Spleen (tissue), 11 donors: ENCODE results near the gene BZW1. TPM values are rescaled to one million over a fixed set of nuclear protein-coding genes. Genes with fewer than 3 reads are reported as not detected.

Source experiments
- DNase-seq: peaks from one replicate; pipeline ENCODE4 v3.0.0-alpha.2; 2020
- H3K27ac ChIP-seq, 8 donors: fragments of 200-600 bp; sonication (generic) in 7 of 8; 1 replicate in 4 of 8; 2 replicates in 4 of 8; pipeline versions ENCODE4 v1.5.0 to v1.8.0; 2016 to 2021; ENCODE audit warnings: inconsistent platforms in 4 of 8, mild to moderate bottlenecking in 4 of 8, moderate library complexity in 1 of 8
- H3K27me3 ChIP-seq, 7 donors: fragments of 200-600 bp; sonication (generic) in 6 of 7; replicated peaks in 1 of 7; 1 replicate in 4 of 7; 2 replicates in 3 of 7; pipeline versions ENCODE4 v1.5.0 to v1.8.0; 2016 to 2021; ENCODE audit warnings: inconsistent platforms in 3 of 7, mild to moderate bottlenecking in 1 of 7
- H3K36me3 ChIP-seq, 6 donors: fragments of 200-600 bp; sonication (generic) in 5 of 6; 1 replicate in 4 of 6; 2 replicates in 2 of 6; pipeline versions ENCODE4 v1.5.0 to v1.8.0; 2016 to 2021; ENCODE audit warnings: inconsistent platforms in 2 of 6
- H3K4me1 ChIP-seq, 6 donors: fragments of 200-600 bp; sonication (generic) in 5 of 6; 1 replicate in 3 of 6; 2 replicates in 3 of 6; pipeline versions ENCODE4 v1.5.0 to v1.8.0; 2016 to 2021; ENCODE audit warnings: inconsistent platforms in 3 of 6
- H3K4me3 ChIP-seq, 8 donors: fragments of 200-600 bp; sonication (generic) in 7 of 8; 1 replicate in 4 of 8; 2 replicates in 4 of 8; pipeline versions ENCODE4 v1.5.0 to v1.8.0; 2016 to 2021; ENCODE audit warnings: inconsistent platforms in 4 of 8, mild to moderate bottlenecking in 4 of 8, moderate library complexity in 2 of 8
- H3K9me3 ChIP-seq, 8 donors: fragments of 200-600 bp; sonication (generic) in 7 of 8; 1 replicate in 4 of 8; 2 replicates in 4 of 8; pipeline versions ENCODE4 v1.5.0 to v1.8.0; 2016 to 2021; ENCODE audit warnings: inconsistent platforms in 4 of 8
- CTCF ChIP-seq, 11 experiments: fragments of 200-600 bp in 7 of 11; fragments of 450-650 bp in 4 of 11; sonication (generic) in 4 of 11; IDR thresholded peaks in 8 of 11; conservative IDR thresholded peaks in 3 of 11; 1 replicate in 7 of 11; 2 replicates in 4 of 11; pipeline versions ENCODE4 v1.4.0 to v1.8.0; 2016 to 2021; ENCODE audit warnings: antibody characterized with exemption in 11 of 11, inconsistent platforms in 4 of 11, mild to moderate bottlenecking in 1 of 11
- POLR2A ChIP-seq, 3 donors: fragments of 450-650 bp; IDR thresholded peaks; one replicate each; pipeline ENCODE4 v1.5.1; 2017; ENCODE audit warnings: antibody characterized with exemption in 3 of 3, mild to moderate bottlenecking in 1 of 3
- POLR2AphosphoS5 ChIP-seq, 3 donors: sonication (generic); formaldehyde crosslinking; IDR thresholded peaks; one replicate each; pipeline ENCODE4 v1.5.1; 2017; ENCODE audit warnings: antibody characterized with exemption in 3 of 3
- whole genome bisulfite sequencing, 5 donors: extraction: QIAGEN DNeasy Blood & Tissue Kit in 3 of 5; methylation state at CpG; one replicate each; pipeline versions ENCODE4 v1.1.5 to v1.1.7; 2013 to 2018; 5-methylcytosine and 5-hydroxymethylcytosine counted together
- intact Hi-C: fragments of 100-400 bp; cut with DNase I; formaldehyde crosslinking; loops from one replicate; pipeline ENCODE4 v1.15.0; 2023; ENCODE audit warnings: low total_unique reads
- polyA plus RNA-seq, 3 donors: library from polyadenylated mRNA; stranded (reverse); fragments of 200-250 nt; gene quantifications; one replicate each; pipeline ENCODE4 v1.2.1, GENCODE V29; 2013
- total RNA-seq, 7 donors: library from RNA; depleted of rRNA in 3 of 7; stranded (reverse); fragments of >200 nt in 3 of 7; fragmentation: NEBNext Ultra II Directional in 4 of 7; extraction: Animal tissue kit (Norgen Biotek cat#: 25700) in 4 of 7; gene quantifications; one replicate each; pipeline versions ENCODE4 v1.1.0 to v1.2.1, GENCODE V29; 2016 to 2021
- donor health status: healthy with polysubstance abuse.
- donor health status: DM: no; HTN: no; CAD: no; lungs with moderate emphysema.
- donor health status: DM: no; HTN: no; CAD: no.
- donor health status: Bipolar disorder and iron deficiency.
- donor health status: healthy.
- donor health status: DM: no; HTN: no; CAD: no.
- donor health status: DM: yes; HTN: yes; CAD: no.

The BZW1 gene
- total and polyA plus RNA-seq, 10 donors: 25.9 to 151 (median 110) TPM

GRCh38 chr2:200856806-200857205 is 45.1 kb downstream of the BZW1 start:
- intact Hi-C loops: no loop called here
- 81 to 88% (median 88%) methylated on average over 8 of the region's 8 CpGs for WGBS, 5 donors

DNA sequence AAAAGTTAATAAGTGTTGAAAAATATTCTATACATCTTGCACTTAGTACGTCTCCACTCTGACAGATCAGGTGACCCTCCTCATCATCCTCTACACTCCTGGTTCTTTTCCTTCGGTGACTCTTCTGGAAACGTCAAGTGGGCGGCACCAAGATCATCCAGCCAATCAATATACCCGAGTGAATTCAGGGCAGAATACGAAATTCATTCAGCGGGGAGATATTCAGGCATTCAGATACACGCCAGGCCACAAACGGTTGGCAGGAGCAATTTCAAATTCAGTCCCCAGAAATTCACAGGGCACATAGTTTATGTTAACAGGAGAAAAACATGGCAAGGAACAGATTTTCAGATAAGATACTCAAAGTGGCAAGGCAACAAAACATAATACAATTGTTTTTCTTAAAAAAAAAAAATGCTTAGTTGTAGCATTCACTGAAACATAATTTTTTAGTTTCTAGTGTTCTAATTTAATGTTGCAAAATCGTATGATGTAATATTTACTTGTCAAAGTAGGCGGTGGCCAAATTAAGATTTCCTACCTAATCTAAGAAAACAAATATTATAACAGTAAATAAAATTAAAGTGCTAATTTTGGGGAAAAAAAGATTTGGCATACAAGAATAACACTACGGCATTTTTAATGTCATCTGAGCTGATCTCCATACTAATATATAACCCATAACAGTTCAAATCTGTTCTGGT is 48.5 kb downstream of the BZW1 start:
- Histone ChIP-seq H3K27ac (peak overlapping the region in 6 of 8 donors; percentile 19 to 100 (median 100)), H3K27me3 (no peaks in the 10 kb centered on the region), H3K4me1 (peaks cover 33 to 78% (median 61%) of the 10 kb centered on the region in 6 donors), H3K9me3 (no peaks in the 10 kb centered on the region), H3K36me3 (peaks cover 7 to 65% (median 49%) of the 10 kb centered on the region in 6 donors), H3K4me3 (peak overlapping the region in 7 of 8 donors; percentile 12 to 84 (median 68))
- no peak for DNase-seq
- intact Hi-C loops: no loop called here
- no peak for TF ChIP-seq CTCF (IDR thresholded peaks at IDR 0.05 in 8 of 11, conservative IDR thresholded peaks at IDR 0.05 in 3 of 11)
- TF ChIP-seq POLR2A (IDR thresholded peaks at IDR 0.05): no peak
- peak in 1 of 3 donors; percentile 12 for TF ChIP-seq POLR2AphosphoS5 (IDR thresholded peaks at IDR 0.05)
- 42 to 53% (median 48%) methylated on average over 12 of the region's 12 CpGs for WGBS, 5 donors

More at GRCh38 chr2:200856806-200857205, 45.1 kb downstream of the BZW1 start:
- no peak for TF ChIP-seq POLR2A (IDR thresholded peaks at IDR 0.05)
- peak in 2 of 3 donors; percentile 28 to 44 for TF ChIP-seq POLR2AphosphoS5 (IDR thresholded peaks at IDR 0.05)
- Histone ChIP-seq H3K36me3 (peaks cover 12 to 99% (median 83%) of the 10 kb centered on the region in 6 donors), H3K27me3 (no peaks in the 10 kb centered on the region), H3K4me3 (no peak overlapping the region), H3K4me1 (peaks cover 31 to 75% (median 54%) of the 10 kb centered on the region in 6 donors), H3K27ac (no peak overlapping the region), H3K9me3 (no peaks in the 10 kb centered on the region)
- no peak for DNase-seq

DNA sequence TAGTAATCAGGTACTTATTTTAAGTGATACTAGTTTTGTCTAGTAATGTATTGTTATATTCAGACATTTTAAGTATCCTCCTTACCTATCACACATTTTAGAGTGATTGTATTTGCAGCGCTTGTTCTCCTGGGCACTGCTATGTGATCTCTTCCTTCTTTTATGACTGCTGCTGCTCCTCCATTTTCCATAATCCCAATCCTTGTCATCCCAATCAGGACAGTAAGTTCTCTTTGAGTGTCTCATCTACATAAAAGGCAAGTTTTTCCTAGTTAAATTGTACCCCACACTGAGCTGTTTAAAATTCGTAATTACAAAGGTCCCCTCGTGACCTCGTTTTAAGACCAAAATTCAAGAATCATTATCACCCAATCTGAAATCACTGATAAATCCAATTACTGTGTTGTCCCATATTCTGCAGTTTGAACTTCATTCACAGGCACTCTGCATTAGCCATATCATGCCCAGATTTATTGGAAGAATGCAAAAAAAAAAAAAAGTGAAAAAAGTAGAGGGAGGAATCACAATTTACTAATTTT is 50.0 kb downstream of the BZW1 start:
- Histone ChIP-seq H3K9me3 (no peaks in the 10 kb centered on the region), H3K36me3 (peaks cover 4 to 50% (median 34%) of the 10 kb centered on the region in 6 donors), H3K27ac (peak overlapping the region in 7 of 8 donors; percentile 99 to 100 (median 100)), H3K4me1 (peaks cover 34 to 78% (median 62%) of the 10 kb centered on the region in 6 donors), H3K27me3 (no peaks in the 10 kb centered on the region), H3K4me3 (peak overlapping the region; percentile 60 to 93 (median 76))
- intact Hi-C loops: no loop called here
- no peak for DNase-seq
- TF ChIP-seq CTCF (IDR thresholded peaks at IDR 0.05 in 8 of 11, conservative IDR thresholded peaks at IDR 0.05 in 3 of 11): no peak
- TF ChIP-seq POLR2AphosphoS5 (IDR thresholded peaks at IDR 0.05): no peak
- no peak for TF ChIP-seq POLR2A (IDR thresholded peaks at IDR 0.05)
- 7 to 9% (median 9%) methylated on average over 4 of the region's 4 CpGs for WGBS, 5 donors

GRCh38 chr2:200862532-200863000 is 50.9 kb downstream of the BZW1 start:
- no peaks in the 10 kb centered on the region for H3K27me3 ChIP-seq
- no peaks in the 10 kb centered on the region for H3K9me3 ChIP-seq
- H3K4me1 ChIP-seq: peaks cover 34 to 77% (median 60%) of the 10 kb centered on the region in 6 donors
- TF ChIP-seq CTCF (IDR thresholded peaks at IDR 0.05 in 8 of 11, conservative IDR thresholded peaks at IDR 0.05 in 3 of 11): no peak
- peak in 2 of 3 donors; percentile 24 to 52 for TF ChIP-seq POLR2A (IDR thresholded peaks at IDR 0.05)
- peak in 1 of 3 donors; percentile 69 for TF ChIP-seq POLR2AphosphoS5 (IDR thresholded peaks at IDR 0.05)
- peaks cover 4 to 41% (median 26%) of the 10 kb centered on the region in 6 donors for H3K36me3 ChIP-seq
- H3K4me3 ChIP-seq: peak overlapping the region; percentile 60 to 93 (median 76)
- H3K27ac ChIP-seq: peak overlapping the region; percentile 99 to 100 (median 100)
- DNase-seq: no peak
- 0 to 1% (median 1%) methylated on average over 13 of the region's 13 CpGs for WGBS, 5 donors
- intact Hi-C loops: no loop called here
